OCI-LY3 (cell line): ENCODE results near the gene PIGBOS1.
A peak's percentile ranks its signal among the peaks of the same experiment; 100 is the strongest.

ENCODE experiments used
- H2AFZ ChIP-seq: fragments of 200-600, 300-600 bp; shearing (Covaris generic); 2 replicates; pipeline ENCODE4 v1.6.0; 2014; ENCODE audit warnings: antibody characterized with exemption, low read depth, low read length
- H3K27ac ChIP-seq: fragments of 200-600, 300-600 bp; sonication (generic); 2 replicates; pipeline ENCODE4 v1.5.1; 2014; ENCODE audit warnings: mild to moderate bottlenecking, low read length, moderate library complexity, mixed read lengths
- H3K27me3 ChIP-seq: fragments of 200-600, 300-600 bp; sonication (generic); 2 replicates; pipeline ENCODE4 v1.6.1; 2014; ENCODE audit warnings: low read depth, low read length, mixed read lengths
- H3K36me3 ChIP-seq: fragments of 200-600, 300-600 bp; sonication (generic); replicated peaks from 2 replicates; pipeline ENCODE3; 2014; ENCODE audit warnings: low read depth, low read length, mixed read lengths
- H3K4me1 ChIP-seq: fragments of 300-600, 200-600 bp; sonication (generic); 2 replicates; pipeline ENCODE4 v1.6.1; 2014; ENCODE audit warnings: low read length, mixed read lengths
- H3K4me2 ChIP-seq: fragments of 200-600, 300-600 bp; sonication (generic); 2 replicates; pipeline ENCODE4 v1.6.1; 2014; ENCODE audit warnings: low read length, mixed read lengths
- H3K4me3 ChIP-seq: fragments of 300-600, 200-600 bp; sonication (generic); 2 replicates; pipeline ENCODE4 v1.5.1; 2014; ENCODE audit warnings: antibody characterized with exemption, mild to moderate bottlenecking, low read length, moderate library complexity
- H3K79me2 ChIP-seq: fragments of 300-600, 200-600 bp; shearing (Covaris generic); 2 replicates; pipeline ENCODE4 v1.6.1; 2014; ENCODE audit warnings: mild to moderate bottlenecking, low read length, mixed read lengths
- H3K9ac ChIP-seq: fragments of 300-600, 200-600 bp; shearing (Covaris generic); 2 replicates; pipeline ENCODE4 v1.6.0; 2014; ENCODE audit warnings: mild to moderate bottlenecking, low read length, moderate library complexity
- H3K9me3 ChIP-seq: fragments of 200-600, 300-600 bp; shearing (Covaris generic); 2 replicates; pipeline ENCODE4 v1.6.1; 2014; ENCODE audit warnings: low read length, mixed read lengths; ENCODE audit not compliant: insufficient read depth
- H4K20me1 ChIP-seq: fragments of 200-600, 300-600 bp; sonication (generic); 2 replicates; pipeline ENCODE4 v1.6.1; 2016; ENCODE audit warnings: low read length, mixed read lengths; ENCODE audit not compliant: insufficient read depth
- EZH2phosphoT487 ChIP-seq: fragments of 200-600 bp; shearing (Covaris generic); IDR thresholded peaks from 2 replicates; pipeline ENCODE4 v1.6.1; 2018; ENCODE audit warnings: antibody characterized with exemption, mixed run types, low read depth
- TF ChIP-seq, protein P1 (sequence below): fragments of 200-600, 300-600 bp; sonication (generic); IDR thresholded peaks from 2 replicates; pipeline ENCODE4 v1.5.1; 2014; ENCODE audit warnings: antibody characterized with exemption, low read length, low read depth

Gene PIGBOS1, protein sequence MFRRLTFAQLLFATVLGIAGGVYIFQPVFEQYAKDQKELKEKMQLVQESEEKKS

DNA sequence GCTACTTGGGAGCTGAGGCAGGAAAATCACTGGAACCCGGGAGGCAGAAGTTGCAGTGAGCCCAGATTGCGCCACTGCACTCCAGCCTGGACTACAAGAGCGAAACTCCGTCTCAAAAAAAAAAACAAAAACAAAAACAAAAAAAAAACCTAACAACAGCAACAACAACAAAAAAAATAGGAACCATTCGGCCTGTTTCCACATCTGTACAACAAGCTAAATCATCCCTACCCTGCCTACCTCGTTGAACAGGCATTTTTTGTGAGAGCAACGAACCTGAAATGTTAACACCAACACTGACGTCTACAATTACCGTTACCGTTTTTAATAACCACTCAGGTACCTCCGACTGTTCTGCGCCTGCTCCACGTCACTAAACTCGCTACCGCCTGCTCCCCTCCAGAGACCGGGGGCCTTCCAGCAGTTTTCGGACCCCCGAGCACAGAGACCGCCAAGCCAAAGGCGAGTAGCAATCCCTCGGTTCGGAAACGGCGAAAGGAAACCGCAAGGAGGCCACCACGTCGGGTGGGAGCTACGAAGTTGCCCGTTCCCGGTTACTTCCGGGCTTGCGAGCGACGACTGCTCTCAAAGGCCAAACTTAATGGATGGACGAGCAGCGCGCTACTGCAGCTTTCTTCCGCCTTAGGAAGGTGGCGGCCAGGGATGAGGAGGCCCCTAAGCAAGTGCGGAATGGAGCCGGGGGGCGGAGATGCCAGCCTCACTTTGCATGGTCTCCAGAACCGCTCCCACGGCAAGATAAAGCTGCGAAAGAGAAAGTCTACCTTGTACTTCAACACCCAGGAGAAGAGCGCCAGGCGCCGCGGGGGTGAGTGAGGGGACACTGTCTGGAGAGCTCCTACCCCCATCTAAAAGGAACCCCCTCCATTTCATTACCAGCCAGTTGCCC is at the start of gene PIGBOS1, which contains the start of gene PIGB:
Gene PIGBOS1, minus strand, starts transcription at position 536 of the 907 bp plus-strand sequence. CDS start 1,331 bp downstream, outside the sequence.
Gene PIGB, plus strand, starts transcription at position 635 of the 907 bp plus-strand sequence. Its CDS starts 29 bp downstream, at position 664.
- peak within 1 kb of the TSS; percentile 93 for H3K9ac ChIP-seq
- H3K36me3 ChIP-seq, result peaks cover 6% of the 10 kb centered on the region
- no peaks in the 10 kb centered on the region for H3K9me3 ChIP-seq
- peaks cover 56% of the 10 kb centered on the region for H3K79me2 ChIP-seq
- H3K27me3 ChIP-seq, result no peaks in the 10 kb centered on the region
- peak within 1 kb of the TSS; percentile 96 for H3K4me3 ChIP-seq
- TF ChIP-seq EZH2phosphoT487, result no peak
- TF ChIP-seq, protein P1, sequence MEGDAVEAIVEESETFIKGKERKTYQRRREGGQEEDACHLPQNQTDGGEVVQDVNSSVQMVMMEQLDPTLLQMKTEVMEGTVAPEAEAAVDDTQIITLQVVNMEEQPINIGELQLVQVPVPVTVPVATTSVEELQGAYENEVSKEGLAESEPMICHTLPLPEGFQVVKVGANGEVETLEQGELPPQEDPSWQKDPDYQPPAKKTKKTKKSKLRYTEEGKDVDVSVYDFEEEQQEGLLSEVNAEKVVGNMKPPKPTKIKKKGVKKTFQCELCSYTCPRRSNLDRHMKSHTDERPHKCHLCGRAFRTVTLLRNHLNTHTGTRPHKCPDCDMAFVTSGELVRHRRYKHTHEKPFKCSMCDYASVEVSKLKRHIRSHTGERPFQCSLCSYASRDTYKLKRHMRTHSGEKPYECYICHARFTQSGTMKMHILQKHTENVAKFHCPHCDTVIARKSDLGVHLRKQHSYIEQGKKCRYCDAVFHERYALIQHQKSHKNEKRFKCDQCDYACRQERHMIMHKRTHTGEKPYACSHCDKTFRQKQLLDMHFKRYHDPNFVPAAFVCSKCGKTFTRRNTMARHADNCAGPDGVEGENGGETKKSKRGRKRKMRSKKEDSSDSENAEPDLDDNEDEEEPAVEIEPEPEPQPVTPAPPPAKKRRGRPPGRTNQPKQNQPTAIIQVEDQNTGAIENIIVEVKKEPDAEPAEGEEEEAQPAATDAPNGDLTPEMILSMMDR, result no peak
- peaks cover 14% of the 10 kb centered on the region for H3K4me1 ChIP-seq
- peak within 1 kb of the TSS; percentile 62 for H3K4me2 ChIP-seq
- no peaks in the 10 kb centered on the region for H4K20me1 ChIP-seq
- H3K27ac ChIP-seq, result peak within 1 kb of the TSS; percentile 75
- H2AFZ ChIP-seq, result peak within 1 kb of the TSS; percentile 93

DNA sequence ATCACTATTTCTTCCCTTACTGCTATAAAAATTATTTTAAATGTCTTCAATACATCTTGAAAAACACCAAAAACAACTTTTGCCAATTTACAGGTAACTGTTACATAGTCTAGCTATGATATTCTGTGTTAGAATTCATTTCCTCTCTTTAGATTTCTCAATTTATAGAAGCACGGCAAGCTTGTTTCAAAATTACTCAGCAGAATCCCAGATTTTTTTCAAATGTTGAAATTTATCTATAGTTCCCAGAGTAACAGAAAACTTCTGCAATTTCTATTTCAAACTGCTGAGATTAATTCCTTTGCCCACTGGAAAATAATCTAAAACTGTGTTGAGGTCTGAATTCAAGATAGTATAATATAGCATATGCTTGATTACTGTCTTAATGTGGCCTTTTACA is 48.1 kb upstream of the PIGBOS1 start:
- Histone ChIP-seq H3K79me2 (no peaks in the 10 kb centered on the region), H3K4me3 (no peak overlapping the region), H3K36me3 (no peaks in the 10 kb centered on the region), H3K27ac (no peak overlapping the region), H2AFZ (no peak overlapping the region), H3K4me2 (no peak overlapping the region), H3K9me3 (no peaks in the 10 kb centered on the region), H3K4me1 (no peaks in the 10 kb centered on the region), H4K20me1 (no peaks in the 10 kb centered on the region), H3K9ac (no peak overlapping the region), H3K27me3 (no peaks in the 10 kb centered on the region)
- no peak for TF ChIP-seq EZH2phosphoT487

DNA sequence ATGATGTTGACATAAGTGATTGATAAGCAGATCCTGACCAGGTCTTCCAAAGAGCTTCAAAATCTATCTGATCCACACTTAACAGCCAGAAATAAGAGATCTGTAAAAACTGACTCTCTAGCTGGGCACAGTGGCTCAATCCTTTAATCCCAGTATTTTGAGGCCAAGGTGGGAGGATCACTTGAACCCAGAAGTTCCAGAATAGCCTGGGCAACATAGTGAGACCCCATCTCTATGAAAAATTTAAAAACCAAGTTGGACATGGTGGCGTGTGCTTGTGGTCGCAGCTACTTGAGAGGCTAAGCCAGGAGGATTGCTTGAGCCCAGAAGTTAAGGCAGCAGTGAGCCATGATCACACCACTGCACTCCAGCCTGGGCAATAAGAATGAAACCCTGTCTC is 43.7 kb upstream of the PIGBOS1 start:
- Histone ChIP-seq H3K9me3 (no peaks in the 10 kb centered on the region), H3K4me2 (no peak overlapping the region), H3K4me1 (no peaks in the 10 kb centered on the region), H3K79me2 (no peaks in the 10 kb centered on the region), H3K27ac (no peak overlapping the region), H3K36me3 (no peaks in the 10 kb centered on the region), H3K4me3 (no peak overlapping the region), H3K9ac (no peak overlapping the region), H2AFZ (no peak overlapping the region), H3K27me3 (no peaks in the 10 kb centered on the region), H4K20me1 (no peaks in the 10 kb centered on the region)
- TF ChIP-seq EZH2phosphoT487, result no peak
- TF ChIP-seq, protein P1, result no peak

DNA sequence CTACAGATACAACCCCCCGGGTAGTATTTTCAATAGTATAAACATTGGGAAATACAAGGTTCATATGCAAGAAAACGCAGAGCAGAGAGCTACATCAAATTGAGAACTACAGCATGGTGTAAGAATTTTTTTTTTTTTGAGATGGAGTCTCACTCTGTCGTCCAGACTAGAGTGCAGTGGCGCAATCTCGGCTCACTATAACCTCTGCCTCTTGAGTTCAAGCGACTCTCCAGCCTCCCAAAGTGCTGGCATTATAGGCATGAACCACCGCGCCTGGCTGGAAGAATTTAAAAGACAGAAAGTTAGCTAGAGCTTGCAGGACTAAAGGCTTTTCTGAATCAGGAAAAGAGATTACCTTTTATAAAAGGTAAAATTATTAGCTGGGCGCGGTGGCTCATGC is 42.1 kb upstream of the PIGBOS1 start:
- no peaks in the 10 kb centered on the region for H3K27me3 ChIP-seq
- peaks cover 8% of the 10 kb centered on the region for H3K36me3 ChIP-seq
- no peak for TF ChIP-seq EZH2phosphoT487
- TF ChIP-seq, protein P1, result no peak
- no peak overlapping the region for H3K27ac ChIP-seq
- H3K4me2 ChIP-seq, result no peak overlapping the region
- no peak overlapping the region for H3K4me3 ChIP-seq
- H4K20me1 ChIP-seq, result no peaks in the 10 kb centered on the region
- H3K79me2 ChIP-seq, result no peaks in the 10 kb centered on the region
- no peaks in the 10 kb centered on the region for H3K9me3 ChIP-seq
- H3K9ac ChIP-seq, result no peak overlapping the region
- no peak overlapping the region for H2AFZ ChIP-seq
- no peaks in the 10 kb centered on the region for H3K4me1 ChIP-seq
